Measurements from ENCODE around the gene ANO2. TPM values are rescaled to one million over a fixed set of nuclear protein-coding genes. Genes with fewer than 3 reads are reported as not detected.

Gene ANO2
- total and polyA plus RNA-seq, 5 donors from 2014 or later, result 0.10 TPM; not detected in 4

GRCh38 chr12:5628501-5628900, 316.6 kb downstream of the ANO2 start:
- H3K36me3 Mint-ChIP-seq, result no peaks in the 10 kb centered on the region
- H3K27ac Mint-ChIP-seq, result no peak overlapping the region
- Histone ChIP-seq H3K9me3 (ENCODE audit: control insufficient read depth in 2 of 2, low read length in 2 of 2) (no peaks in the 10 kb centered on the region), H3K27ac (ENCODE audit: insufficient read depth, low read length, poor library complexity, severe bottlenecking) (no peak overlapping the region), H3K4me3 (ENCODE audit: low read depth, low read length) (no peak overlapping the region), H3K36me3 (ENCODE audit: control insufficient read depth, insufficient read depth, low read length) (no peaks in the 10 kb centered on the region), H3K4me1 (ENCODE audit: control insufficient read depth, insufficient read depth, low read length, poor library complexity, severe bottlenecking) (no peaks in the 10 kb centered on the region), H3K27me3 (ENCODE audit: control insufficient read depth, insufficient read depth, low read length) (no peaks in the 10 kb centered on the region)
- no peak for ATAC-seq (ENCODE audit: low read depth in 2 of 2)
- peak overlapping the region in 1 of 4 donors; percentile 44 for H3K4me3 Mint-ChIP-seq
- H3K27me3 Mint-ChIP-seq, result no peaks in the 10 kb centered on the region
- no peaks in the 10 kb centered on the region for H3K4me1 Mint-ChIP-seq
- H3K9me3 Mint-ChIP-seq, result peaks cover 0 to 4% (median 0%) of the 10 kb centered on the region in 7 donors
- no peak for DNase-seq

- H3K36me3 Mint-ChIP-seq, result no peaks in the 10 kb centered on the region
- H3K9me3 Mint-ChIP-seq, result peaks cover 0 to 4% (median 0%) of the 10 kb centered on the region in 7 donors
- no peaks in the 10 kb centered on the region for H3K4me1 Mint-ChIP-seq
- H3K4me1 ChIP-seq (ENCODE audit: control insufficient read depth, insufficient read depth, low read length, poor library complexity, severe bottlenecking), result no peaks in the 10 kb centered on the region
- H3K27ac Mint-ChIP-seq, result no peak overlapping the region
- no peak overlapping the region for H3K4me3 ChIP-seq (ENCODE audit: low read depth, low read length)
- no peaks in the 10 kb centered on the region for H3K27me3 ChIP-seq (ENCODE audit: control insufficient read depth, insufficient read depth, low read length)
- no peaks in the 10 kb centered on the region for H3K36me3 ChIP-seq (ENCODE audit: control insufficient read depth, insufficient read depth, low read length)
- no peak overlapping the region for H3K27ac ChIP-seq (ENCODE audit: insufficient read depth, low read length, poor library complexity, severe bottlenecking)
- H3K27me3 Mint-ChIP-seq, result no peaks in the 10 kb centered on the region
- no peak for ATAC-seq (ENCODE audit: low read depth in 2 of 2)
- no peak for DNase-seq
- no peaks in the 10 kb centered on the region for H3K9me3 ChIP-seq (ENCODE audit: control insufficient read depth in 2 of 2, low read length in 2 of 2)
- H3K4me3 Mint-ChIP-seq, result no peak overlapping the region
Observed at GRCh38 chr12:5627053-5627630, 317.9 kb downstream of the ANO2 start.

- Mint-ChIP-seq H3K4me3 (no peak overlapping the region), H3K27me3 (no peaks in the 10 kb centered on the region), H3K9me3 (peaks cover 0 to 4% (median 0%) of the 10 kb centered on the region in 7 donors), H3K27ac (no peak overlapping the region), H3K4me1 (no peaks in the 10 kb centered on the region), H3K36me3 (no peaks in the 10 kb centered on the region)
- ATAC-seq (ENCODE audit: low read depth in 2 of 2) (no peak), DNase-seq (no peak)
- Histone ChIP-seq H3K9me3 (ENCODE audit: control insufficient read depth in 2 of 2, low read length in 2 of 2) (no peaks in the 10 kb centered on the region), H3K27ac (ENCODE audit: insufficient read depth, low read length, poor library complexity, severe bottlenecking) (no peak overlapping the region), H3K4me1 (ENCODE audit: control insufficient read depth, insufficient read depth, low read length, poor library complexity, severe bottlenecking) (no peaks in the 10 kb centered on the region), H3K27me3 (ENCODE audit: control insufficient read depth, insufficient read depth, low read length) (no peaks in the 10 kb centered on the region), H3K36me3 (ENCODE audit: control insufficient read depth, insufficient read depth, low read length) (no peaks in the 10 kb centered on the region), H3K4me3 (ENCODE audit: low read depth, low read length) (no peak overlapping the region)
Observed at GRCh38 chr12:5626151-5626550, 318.9 kb downstream of the ANO2 start.

GRCh38 chr12:5624486-5625272, 320.4 kb downstream of the ANO2 start:
- DNase-seq, result no peak
- Mint-ChIP-seq H3K4me3 (no peak overlapping the region), H3K27ac (peak overlapping the region in 1 of 3 donors; percentile 74)

GRCh38 chr12:5623411-5623810, 321.6 kb downstream of the ANO2 start:
- no peak for DNase-seq
- no peak overlapping the region for H3K4me3 Mint-ChIP-seq
- Histone ChIP-seq H3K27me3 (ENCODE audit: control insufficient read depth, insufficient read depth, low read length) (no peaks in the 10 kb centered on the region), H3K27ac (ENCODE audit: insufficient read depth, low read length, poor library complexity, severe bottlenecking) (no peak overlapping the region), H3K9me3 (ENCODE audit: control insufficient read depth in 2 of 2, low read length in 2 of 2) (no peaks in the 10 kb centered on the region), H3K36me3 (ENCODE audit: control insufficient read depth, insufficient read depth, low read length) (no peaks in the 10 kb centered on the region), H3K4me1 (ENCODE audit: control insufficient read depth, insufficient read depth, low read length, poor library complexity, severe bottlenecking) (no peaks in the 10 kb centered on the region), H3K4me3 (ENCODE audit: low read depth, low read length) (no peak overlapping the region)
- H3K27me3 Mint-ChIP-seq, result no peaks in the 10 kb centered on the region
- no peak for ATAC-seq (ENCODE audit: low read depth in 2 of 2)
- no peaks in the 10 kb centered on the region for H3K36me3 Mint-ChIP-seq
- H3K4me1 Mint-ChIP-seq, result no peaks in the 10 kb centered on the region
- H3K9me3 Mint-ChIP-seq, result peaks cover 0 to 3% (median 0%) of the 10 kb centered on the region in 7 donors
- H3K27ac Mint-ChIP-seq, result peak overlapping the region in 1 of 3 donors; percentile 21

More at GRCh38 chr12:5624486-5625272, 320.4 kb downstream of the ANO2 start:
- no peaks in the 10 kb centered on the region for H3K27me3 Mint-ChIP-seq
- Histone ChIP-seq H3K27me3 (ENCODE audit: control insufficient read depth, insufficient read depth, low read length) (no peaks in the 10 kb centered on the region), H3K36me3 (ENCODE audit: control insufficient read depth, insufficient read depth, low read length) (no peaks in the 10 kb centered on the region), H3K4me1 (ENCODE audit: control insufficient read depth, insufficient read depth, low read length, poor library complexity, severe bottlenecking) (no peaks in the 10 kb centered on the region), H3K27ac (ENCODE audit: insufficient read depth, low read length, poor library complexity, severe bottlenecking) (no peak overlapping the region), H3K9me3 (ENCODE audit: control insufficient read depth in 2 of 2, low read length in 2 of 2) (no peaks in the 10 kb centered on the region), H3K4me3 (ENCODE audit: low read depth, low read length) (no peak overlapping the region)
- no peaks in the 10 kb centered on the region for H3K36me3 Mint-ChIP-seq
- ATAC-seq (ENCODE audit: low read depth in 2 of 2), result no peak
- H3K4me1 Mint-ChIP-seq, result no peaks in the 10 kb centered on the region
- H3K9me3 Mint-ChIP-seq, result peaks cover 0 to 4% (median 0%) of the 10 kb centered on the region in 7 donors

GRCh38 chr12:5622280-5622679, 322.8 kb downstream of the ANO2 start:
- Histone ChIP-seq H3K4me3 (ENCODE audit: low read depth, low read length) (no peak overlapping the region), H3K4me1 (ENCODE audit: control insufficient read depth, insufficient read depth, low read length, poor library complexity, severe bottlenecking) (no peaks in the 10 kb centered on the region), H3K27ac (ENCODE audit: insufficient read depth, low read length, poor library complexity, severe bottlenecking) (no peak overlapping the region), H3K27me3 (ENCODE audit: control insufficient read depth, insufficient read depth, low read length) (no peaks in the 10 kb centered on the region), H3K36me3 (ENCODE audit: control insufficient read depth, insufficient read depth, low read length) (no peaks in the 10 kb centered on the region), H3K9me3 (ENCODE audit: control insufficient read depth in 2 of 2, low read length in 2 of 2) (no peaks in the 10 kb centered on the region)
- Mint-ChIP-seq H3K9me3 (peaks cover 0 to 3% (median 0%) of the 10 kb centered on the region in 7 donors), H3K36me3 (no peaks in the 10 kb centered on the region), H3K27ac (no peak overlapping the region), H3K27me3 (no peaks in the 10 kb centered on the region), H3K4me3 (no peak overlapping the region), H3K4me1 (no peaks in the 10 kb centered on the region)
- ATAC-seq (ENCODE audit: low read depth in 2 of 2), result no peak
- no peak for DNase-seq

- H3K27ac Mint-ChIP-seq, result peak overlapping the region in 1 of 3 donors; percentile 50
- H3K36me3 Mint-ChIP-seq, result no peaks in the 10 kb centered on the region
- no peaks in the 10 kb centered on the region for H3K36me3 ChIP-seq (ENCODE audit: control insufficient read depth, insufficient read depth, low read length)
- H3K27ac ChIP-seq (ENCODE audit: insufficient read depth, low read length, poor library complexity, severe bottlenecking), result no peak overlapping the region
- no peaks in the 10 kb centered on the region for H3K27me3 ChIP-seq (ENCODE audit: control insufficient read depth, insufficient read depth, low read length)
- H3K4me3 ChIP-seq (ENCODE audit: low read depth, low read length), result no peak overlapping the region
- ATAC-seq (ENCODE audit: low read depth in 2 of 2) (no peak), DNase-seq (no peak)
- peaks cover 0 to 3% (median 0%) of the 10 kb centered on the region in 7 donors for H3K9me3 Mint-ChIP-seq
- H3K4me3 Mint-ChIP-seq, result no peak overlapping the region
- no peaks in the 10 kb centered on the region for H3K9me3 ChIP-seq (ENCODE audit: control insufficient read depth in 2 of 2, low read length in 2 of 2)
- no peaks in the 10 kb centered on the region for H3K4me1 ChIP-seq (ENCODE audit: control insufficient read depth, insufficient read depth, low read length, poor library complexity, severe bottlenecking)
- no peaks in the 10 kb centered on the region for H3K4me1 Mint-ChIP-seq
- H3K27me3 Mint-ChIP-seq, result no peaks in the 10 kb centered on the region
Observed at GRCh38 chr12:5621329-5621728, 323.7 kb downstream of the ANO2 start.

- Mint-ChIP-seq H3K4me3 (no peak overlapping the region), H3K27me3 (no peaks in the 10 kb centered on the region), H3K4me1 (no peaks in the 10 kb centered on the region), H3K9me3 (peaks cover 0 to 3% (median 0%) of the 10 kb centered on the region in 7 donors), H3K27ac (no peak overlapping the region), H3K36me3 (no peaks in the 10 kb centered on the region)
- H3K27ac ChIP-seq (ENCODE audit: insufficient read depth, low read length, poor library complexity, severe bottlenecking), result no peak overlapping the region
- H3K36me3 ChIP-seq (ENCODE audit: control insufficient read depth, insufficient read depth, low read length), result no peaks in the 10 kb centered on the region
- no peak for DNase-seq
- no peaks in the 10 kb centered on the region for H3K9me3 ChIP-seq (ENCODE audit: control insufficient read depth in 2 of 2, low read length in 2 of 2)
- H3K27me3 ChIP-seq (ENCODE audit: control insufficient read depth, insufficient read depth, low read length), result no peaks in the 10 kb centered on the region
- H3K4me3 ChIP-seq (ENCODE audit: low read depth, low read length), result no peak overlapping the region
- H3K4me1 ChIP-seq (ENCODE audit: control insufficient read depth, insufficient read depth, low read length, poor library complexity, severe bottlenecking), result no peaks in the 10 kb centered on the region
- ATAC-seq (ENCODE audit: low read depth in 2 of 2), result no peak
Observed at GRCh38 chr12:5620896-5621295, 324.2 kb downstream of the ANO2 start.

Data from CD4-positive, CD25-positive, alpha-beta regulatory T cell (primary cell).